ENCODE data around the gene SOWAHC. TPM values are rescaled to one million over a fixed set of nuclear protein-coding genes. Genes with fewer than 3 reads are reported as not detected.
"Not testable (repeated sequence)": the region's sequence is repeated elsewhere in the genome, so short reads cannot be mapped to it uniquely, and the experiment has no call there.

The SOWAHC gene
- polyA plus RNA-seq, 3 donors from 2014 or later, result 0.18 TPM; not detected in 2

- Mint-ChIP-seq H3K9me3 (peaks cover 0 to 6% (median under 1%) of the 10 kb centered on the region in 6 donors), H3K36me3 (no peaks in the 10 kb centered on the region), H3K4me1 (peaks cover 1 to 3% of the 10 kb centered on the region in 2 donors), H3K4me3 (no peak overlapping the region), H3K27me3 (ENCODE audit: low read depth in 3 of 3) (peaks cover 6 to 16% (median 14%) of the 10 kb centered on the region in 3 donors), H3K27ac (no peak overlapping the region)
- no peak for DNase-seq
Observed at GRCh38 chr2:109607766-109608165, 6.4 kb upstream of the SOWAHC start.

- peaks cover 9% of the 10 kb centered on the region in 2 donors for H3K4me1 Mint-ChIP-seq
- no peak overlapping the region for H3K27ac Mint-ChIP-seq
- no peaks in the 10 kb centered on the region for H3K36me3 Mint-ChIP-seq
- H3K9me3 Mint-ChIP-seq, result peaks cover 0 to 11% (median 4%) of the 10 kb centered on the region in 6 donors
- H3K27me3 Mint-ChIP-seq (ENCODE audit: low read depth in 3 of 3), result peaks cover 15 to 23% (median 22%) of the 10 kb centered on the region in 3 donors
- no peak overlapping the region for H3K4me3 Mint-ChIP-seq
- no peak for DNase-seq
Observed at GRCh38 chr2:109609352-109610024, 4.7 kb upstream of the SOWAHC start.

DNA sequence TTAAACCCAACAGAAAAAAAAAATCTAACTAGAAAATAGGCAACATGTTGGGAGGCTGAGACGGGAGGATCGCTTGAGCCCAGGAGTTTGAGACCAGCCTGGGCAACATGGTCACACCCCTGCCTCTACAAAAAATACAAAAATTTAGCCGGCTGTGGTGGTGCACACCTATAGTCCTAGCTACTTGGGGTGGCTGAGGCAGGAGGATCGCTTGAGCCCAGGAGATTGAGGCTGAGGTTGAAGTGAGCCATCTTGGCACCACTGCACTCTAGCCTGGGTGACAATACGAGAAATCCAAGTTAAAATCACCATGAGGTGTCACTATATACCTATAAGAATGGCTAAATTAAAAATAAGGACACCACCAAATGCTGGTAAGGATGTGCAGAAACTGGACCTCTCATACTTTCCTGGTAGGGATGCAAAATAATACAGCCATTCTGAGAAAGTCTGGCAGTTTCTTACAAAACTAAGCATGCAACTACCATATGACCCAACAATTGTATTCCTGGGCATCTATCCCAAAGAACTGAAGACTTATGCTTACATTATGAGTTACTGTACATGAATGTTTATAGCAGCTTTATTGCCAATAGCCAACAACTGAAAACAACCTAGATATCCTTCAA is 2.6 kb upstream of the SOWAHC start:
- Mint-ChIP-seq H3K4me3 (no peak overlapping the region), H3K27ac (no peak overlapping the region), H3K27me3 (ENCODE audit: low read depth in 3 of 3) (peaks cover 22 to 34% (median 32%) of the 10 kb centered on the region in 3 donors), H3K36me3 (no peaks in the 10 kb centered on the region), H3K9me3 (peaks cover 0 to 17% (median 4%) of the 10 kb centered on the region in 6 donors), H3K4me1 (peaks cover 12 to 19% of the 10 kb centered on the region in 2 donors)
- no peak for DNase-seq

DNA sequence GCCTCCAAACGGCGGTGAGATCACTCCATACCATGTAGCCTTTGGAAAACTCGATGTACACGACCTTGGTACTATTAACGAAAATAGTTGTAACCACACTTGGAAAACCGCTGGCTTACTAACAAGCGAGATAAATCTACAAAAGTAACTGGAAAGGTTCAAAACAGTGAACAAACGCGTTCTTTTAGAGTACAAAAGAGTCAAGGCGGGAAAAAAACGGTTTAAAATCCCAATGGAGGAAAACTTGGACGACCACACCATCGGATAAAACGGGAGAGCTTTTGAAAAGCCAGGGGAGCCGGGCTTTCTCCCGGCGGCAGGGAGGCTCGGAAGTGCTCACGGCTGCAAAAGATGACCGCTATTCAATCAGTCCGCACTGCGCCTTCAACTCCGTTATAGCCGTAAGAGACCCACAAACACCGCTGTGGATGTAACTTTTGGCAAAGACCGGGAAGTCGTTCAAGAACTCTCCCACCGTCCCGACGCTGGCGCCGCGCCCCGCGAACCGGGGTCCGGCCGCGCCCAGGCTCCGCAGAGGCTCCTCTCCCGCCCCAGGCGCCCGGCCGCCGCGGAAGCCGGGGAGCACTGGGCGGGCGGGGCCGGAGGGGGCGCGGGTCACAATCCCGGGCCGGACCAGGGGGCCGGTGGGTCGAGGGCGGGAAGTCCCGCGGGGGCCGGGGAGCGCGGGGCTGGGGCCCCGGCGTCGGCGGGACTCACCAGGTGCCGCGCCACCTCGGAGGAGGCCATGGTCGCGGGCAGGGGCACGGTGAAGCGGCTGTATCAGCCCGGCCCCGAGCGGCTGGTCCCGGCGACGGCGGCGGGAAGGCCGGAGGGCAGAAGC is 863 bp upstream of the SOWAHC start:
- H3K9me3 Mint-ChIP-seq, result peaks cover 0 to 17% (median 4%) of the 10 kb centered on the region in 6 donors
- peak overlapping the region in 1 of 6 donors; percentile 49 for H3K27ac Mint-ChIP-seq
- H3K4me3 Mint-ChIP-seq, result peak overlapping the region; percentile 79 to 89 (median 84)
- H3K36me3 Mint-ChIP-seq, result no peaks in the 10 kb centered on the region
- peak in 1 of 3 donors; percentile 3 for DNase-seq
- peaks cover 12 to 20% of the 10 kb centered on the region in 2 donors for H3K4me1 Mint-ChIP-seq
- H3K27me3 Mint-ChIP-seq (ENCODE audit: low read depth in 3 of 3), result peaks cover 24 to 41% (median 31%) of the 10 kb centered on the region in 3 donors

- H3K27me3 Mint-ChIP-seq (ENCODE audit: low read depth in 3 of 3), result peaks cover 26 to 42% (median 35%) of the 10 kb centered on the region in 3 donors
- no peaks in the 10 kb centered on the region for H3K36me3 Mint-ChIP-seq
- peaks cover 0 to 12% (median 2%) of the 10 kb centered on the region in 6 donors for H3K9me3 Mint-ChIP-seq
- DNase-seq, result no peak
- peaks cover 12 to 20% of the 10 kb centered on the region in 2 donors for H3K4me1 Mint-ChIP-seq
- peak overlapping the region in 2 of 5 donors; percentile 65 to 76 for H3K4me3 Mint-ChIP-seq
- H3K27ac Mint-ChIP-seq, result no peak overlapping the region
Observed at GRCh38 chr2:109614715-109615636, 812 bp downstream of the SOWAHC start.

DNA sequence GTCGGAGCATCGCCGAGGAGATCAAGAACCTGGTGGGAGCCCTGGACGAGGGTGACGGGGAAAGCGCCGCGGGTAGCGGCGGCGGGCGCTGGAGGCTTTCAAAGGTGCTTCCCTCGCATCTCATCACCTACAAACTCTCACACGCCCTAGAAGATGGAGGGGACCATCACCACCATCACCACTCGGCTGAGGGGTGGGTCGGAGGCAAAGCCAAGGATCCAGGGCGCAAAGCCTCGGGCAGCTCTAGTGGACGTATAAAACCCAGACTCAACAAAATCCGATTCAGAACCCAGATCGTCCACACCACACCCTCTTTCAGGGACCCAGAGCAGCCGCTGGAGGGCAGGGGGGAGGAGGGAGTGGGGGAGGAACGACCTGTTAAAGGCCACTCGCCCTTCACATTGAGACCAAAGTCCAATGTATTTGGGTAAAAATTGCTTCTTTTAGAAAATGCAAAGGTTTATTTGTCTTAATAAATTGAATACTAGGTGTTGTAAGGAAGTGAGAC is 1.5 kb downstream of the SOWAHC start:
- no peak overlapping the region for H3K27ac Mint-ChIP-seq
- H3K9me3 Mint-ChIP-seq, result peaks cover 0 to 12% (median 2%) of the 10 kb centered on the region in 6 donors
- peaks cover 26 to 38% (median 34%) of the 10 kb centered on the region in 3 donors for H3K27me3 Mint-ChIP-seq (ENCODE audit: low read depth in 3 of 3)
- H3K36me3 Mint-ChIP-seq, result no peaks in the 10 kb centered on the region
- DNase-seq, result no peak
- H3K4me3 Mint-ChIP-seq, result peak overlapping the region; percentile 29 to 76 (median 57)
- peaks cover 12 to 20% of the 10 kb centered on the region in 2 donors for H3K4me1 Mint-ChIP-seq

DNA sequence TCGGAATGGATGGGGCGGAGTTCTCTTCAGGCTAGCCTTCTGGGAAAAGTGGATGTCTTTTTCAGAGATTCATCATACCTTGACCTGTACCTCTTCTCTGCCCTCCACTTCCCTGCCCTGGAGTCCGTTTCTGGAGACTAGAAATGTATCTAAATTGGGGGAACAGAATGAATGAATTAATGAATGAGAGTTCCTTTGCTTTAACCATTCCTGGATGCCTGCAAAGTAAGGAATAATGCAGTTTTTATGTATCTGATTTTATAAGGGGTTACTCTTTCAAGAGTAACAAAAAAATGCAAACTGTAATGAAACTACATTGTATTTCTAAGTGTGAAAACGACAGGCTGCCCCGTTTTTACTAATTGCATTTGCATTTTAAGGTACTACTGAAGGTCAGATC is 2.0 kb downstream of the SOWAHC start:
- no peak overlapping the region for H3K27ac Mint-ChIP-seq
- H3K27me3 Mint-ChIP-seq (ENCODE audit: low read depth in 3 of 3), result peaks cover 26 to 37% (median 31%) of the 10 kb centered on the region in 3 donors
- H3K4me3 Mint-ChIP-seq, result peak overlapping the region; percentile 13 to 76 (median 57)
- peaks cover 12 to 20% of the 10 kb centered on the region in 2 donors for H3K4me1 Mint-ChIP-seq
- no peaks in the 10 kb centered on the region for H3K36me3 Mint-ChIP-seq
- no peak for DNase-seq
- H3K9me3 Mint-ChIP-seq, result peaks cover 0 to 12% (median 2%) of the 10 kb centered on the region in 6 donors

- Mint-ChIP-seq H3K9me3 (peaks cover 0 to 6% (median 0%) of the 10 kb centered on the region in 6 donors), H3K36me3 (no peaks in the 10 kb centered on the region), H3K27ac (no peak overlapping the region), H3K4me1 (peaks cover 3 to 10% of the 10 kb centered on the region in 2 donors), H3K27me3 (ENCODE audit: low read depth in 3 of 3) (peaks cover 19 to 26% (median 21%) of the 10 kb centered on the region in 3 donors), H3K4me3 (no peak overlapping the region)
- no peak for DNase-seq
Observed at GRCh38 chr2:109619032-109619615, 5.0 kb downstream of the SOWAHC start.

DNA sequence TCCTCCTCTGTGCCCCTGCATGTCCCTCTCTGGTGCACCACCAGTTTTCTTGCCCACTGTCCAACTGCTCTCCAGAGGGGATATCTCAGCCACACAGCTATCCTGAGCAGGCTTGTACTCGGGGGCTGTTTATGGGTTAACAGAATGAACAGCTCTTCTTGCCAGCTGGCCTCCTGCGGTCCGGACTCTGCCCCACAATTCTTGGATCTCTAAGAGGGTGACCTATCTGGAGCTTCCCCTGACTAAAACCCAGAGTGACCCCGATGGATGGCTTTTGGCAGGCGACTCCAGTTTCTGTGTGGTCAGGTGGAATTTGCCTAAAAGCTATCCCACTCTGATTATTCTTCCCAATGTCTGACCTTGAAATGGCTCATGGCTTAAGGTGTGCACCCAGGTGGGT is 9.1 kb downstream of the SOWAHC start:
- DNase-seq, result no peak
- Mint-ChIP-seq H3K36me3 (no peaks in the 10 kb centered on the region), H3K4me3 (no peak overlapping the region), H3K9me3 (no peaks in the 10 kb centered on the region), H3K4me1 (no peaks in the 10 kb centered on the region), H3K27me3 (ENCODE audit: low read depth in 3 of 3) (peaks cover 7 to 16% (median 9%) of the 10 kb centered on the region in 3 donors), H3K27ac (no peak overlapping the region)

DNA sequence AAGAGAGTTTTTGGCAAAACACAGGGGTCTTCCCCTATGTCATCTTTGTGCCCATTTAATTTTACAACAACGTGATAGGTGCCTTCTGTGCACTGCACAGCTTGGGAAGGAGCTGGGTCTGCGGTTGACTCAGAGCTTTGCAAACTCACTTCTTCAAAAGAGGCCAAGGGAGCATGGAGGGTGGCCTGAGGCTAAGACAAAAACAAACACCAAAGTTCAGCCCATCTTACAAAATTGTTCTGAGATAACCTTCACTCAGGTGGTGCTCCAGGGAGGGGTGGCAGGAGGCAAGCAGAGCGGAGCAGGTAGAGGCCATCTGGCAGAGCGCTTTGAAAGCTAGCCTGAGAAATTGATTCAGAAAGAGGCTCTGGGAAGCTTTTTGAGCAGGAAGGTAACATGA is 9.8 kb downstream of the SOWAHC start:
- Mint-ChIP-seq H3K36me3 (no peaks in the 10 kb centered on the region), H3K9me3 (no peaks in the 10 kb centered on the region), H3K27me3 (ENCODE audit: low read depth in 3 of 3) (peaks cover 7 to 10% (median 9%) of the 10 kb centered on the region in 3 donors), H3K27ac (no peak overlapping the region), H3K4me1 (no peaks in the 10 kb centered on the region), H3K4me3 (no peak overlapping the region)
- DNase-seq, result no peak

DNA sequence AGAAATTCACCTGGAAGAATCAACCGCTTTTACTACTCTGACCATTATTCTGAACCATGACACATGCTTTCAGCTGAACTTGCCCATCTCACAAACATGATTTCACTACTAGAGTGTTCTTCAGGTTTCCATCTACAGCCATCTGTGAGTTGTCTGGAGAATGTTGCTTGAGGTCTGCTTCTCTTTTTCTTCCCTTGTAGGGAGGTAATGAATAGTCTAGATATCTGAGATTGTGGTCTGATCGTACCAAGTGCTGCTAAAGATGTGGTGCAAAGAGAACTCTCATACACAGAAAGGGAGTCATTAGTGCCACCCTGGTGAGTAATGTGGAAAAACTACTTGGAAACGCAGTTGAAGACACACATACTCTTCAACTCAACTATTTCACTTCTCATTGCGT is 10.2 kb downstream of the SOWAHC start:
- H3K9me3 Mint-ChIP-seq, result no peaks in the 10 kb centered on the region
- no peaks in the 10 kb centered on the region for H3K4me1 Mint-ChIP-seq
- no peak for DNase-seq
- H3K36me3 Mint-ChIP-seq, result no peaks in the 10 kb centered on the region
- H3K27me3 Mint-ChIP-seq (ENCODE audit: low read depth in 3 of 3), result peaks cover 5 to 9% (median 5%) of the 10 kb centered on the region in 3 donors
- H3K27ac Mint-ChIP-seq, result no peak overlapping the region
- H3K4me3 Mint-ChIP-seq, result no peak overlapping the region

DNA sequence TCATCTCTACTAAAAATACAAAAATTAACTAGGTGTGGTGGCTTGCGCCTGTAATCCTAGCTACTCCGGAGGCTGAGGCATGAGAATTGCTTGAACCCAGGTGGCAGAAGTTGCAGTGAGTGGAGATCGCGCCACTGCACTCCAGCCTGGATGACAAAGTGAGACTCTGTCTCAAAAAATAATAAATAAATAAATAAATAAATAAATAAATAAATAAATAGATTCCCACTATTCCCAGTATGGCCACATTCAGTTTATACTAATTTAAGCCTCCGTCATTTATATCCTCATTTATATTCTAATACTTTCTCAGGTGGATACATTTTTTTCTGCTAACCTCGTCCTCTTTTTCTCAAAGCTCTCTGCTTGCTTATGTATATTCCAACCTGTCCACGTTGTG is 14.2 kb downstream of the SOWAHC start:
- not testable (repeated sequence) for H3K9me3 Mint-ChIP-seq; H3K4me3 Mint-ChIP-seq; DNase-seq; H3K27me3 Mint-ChIP-seq (ENCODE audit: low read depth in 3 of 3); H3K27ac Mint-ChIP-seq; H3K4me1 Mint-ChIP-seq; H3K36me3 Mint-ChIP-seq
